ENCODE data around the gene ECE1.
A peak's percentile ranks its signal among the peaks of the same experiment; 100 is the strongest.

The ECE1 gene

GRCh38 chr1:21322681-21323016, 32.4 kb upstream of the ECE1 start:
- CTCF ChIA-PET, result interaction anchor here (1.2 to 8.8 kb wide), 8 partner anchors 8 to 68 kb away, joined by 3 to 119 read pairs (median 4); no protein-coding TSS in a partner anchor

GRCh38 chr1:21321963-21322680, 31.9 kb upstream of the ECE1 start:
- no peak overlapping the region for H3K4me3 ChIP-seq (ENCODE audit: low read depth, low read length)
- TF ChIP-seq CTCF (IDR thresholded peaks at IDR 0.05; ENCODE audit: insufficient read depth, low read length, missing control alignments), result peak; percentile 5
- DNase-seq (ENCODE audit: low read depth, low spot score), result no peak
- CTCF ChIA-PET, result interaction anchor here (1.2 to 8.8 kb wide), 8 partner anchors 8 to 67 kb away, joined by 3 to 119 read pairs (median 4); no protein-coding TSS in a partner anchor
- POLR2A ChIA-PET, result interaction anchor here (1.4 kb wide), 1 partner anchor 23 kb away, joined by 4 read pairs; no protein-coding TSS in a partner anchor

More at GRCh38 chr1:21322681-21323016, 32.4 kb upstream of the ECE1 start:
- DNase-seq (ENCODE audit: low read depth, low spot score), result no peak
- no peak for TF ChIP-seq CTCF (IDR thresholded peaks at IDR 0.05; ENCODE audit: insufficient read depth, low read length, missing control alignments)
- POLR2A ChIA-PET, result interaction anchor here (1.4 kb wide), 1 partner anchor 22 kb away, joined by 4 read pairs; no protein-coding TSS in a partner anchor
- H3K4me3 ChIP-seq (ENCODE audit: low read depth, low read length), result no peak overlapping the region

- CTCF ChIA-PET, result interaction anchor here (0.8 to 8.8 kb wide), 4 partner anchors 10 to 51 kb away, joined by 3 to 119 read pairs (median 4); no protein-coding TSS in a partner anchor
- POLR2A ChIA-PET, result interaction anchor here (0.6 to 0.9 kb wide), 2 partner anchors 25 to 44 kb away, joined by 3 to 9 read pairs; no protein-coding TSS in a partner anchor
- DNase-seq (ENCODE audit: low read depth, low spot score), result no peak
- TF ChIP-seq CTCF (IDR thresholded peaks at IDR 0.05; ENCODE audit: insufficient read depth, low read length, missing control alignments), result no peak
- no peak overlapping the region for H3K4me3 ChIP-seq (ENCODE audit: low read depth, low read length)
These were observed 30.3 kb upstream of the ECE1 start for GRCh38 chr1:21320410-21321108.

GRCh38 chr1:21319447-21320407, 29.5 kb upstream of the ECE1 start:
- POLR2A ChIA-PET, result interaction anchor here (1.3 kb wide), 1 partner anchor 26 kb away, joined by 3 read pairs; no protein-coding TSS in a partner anchor
- DNase-seq (ENCODE audit: low read depth, low spot score), result no peak
- peak; percentile 0 for TF ChIP-seq CTCF (IDR thresholded peaks at IDR 0.05; ENCODE audit: insufficient read depth, low read length, missing control alignments)
- CTCF ChIA-PET, result interaction anchor here (0.6 to 8.8 kb wide), 3 partner anchors 16 to 1107 kb away, joined by 3 to 119 read pairs (median 3); no protein-coding TSS in a partner anchor
- no peak overlapping the region for H3K4me3 ChIP-seq (ENCODE audit: low read depth, low read length)

- CTCF ChIA-PET, result interaction anchor here (0.8 kb wide), 1 partner anchor 64 kb away, joined by 3 read pairs; no protein-coding TSS in a partner anchor
- DNase-seq (ENCODE audit: low read depth, low spot score), result no peak
- POLR2A ChIA-PET, result interaction anchor here (0.7 to 1.3 kb wide), 2 partner anchors 27 to 57 kb away, joined by 3 read pairs; no protein-coding TSS in a partner anchor
- no peak overlapping the region for H3K4me3 ChIP-seq (ENCODE audit: low read depth, low read length)
- TF ChIP-seq CTCF (IDR thresholded peaks at IDR 0.05; ENCODE audit: insufficient read depth, low read length, missing control alignments), result no peak
These were observed 28.5 kb upstream of the ECE1 start for GRCh38 chr1:21318714-21319159.
